WTC11 (cell line): Measurements from ENCODE around the gene ZNF140.

Experiments used
- JUN ChIP-seq: sonication (generic); formaldehyde crosslinking; IDR thresholded peaks from 2 replicates; pipeline ENCODE4 v1.8.0; 2023; ENCODE audit warnings: mild to moderate bottlenecking, missing genetic modification reagents
- NFYB ChIP-seq: sonication (generic); formaldehyde crosslinking; conservative IDR thresholded peaks from 2 replicates; pipeline ENCODE4 v1.8.0; 2022; ENCODE audit warnings: low read depth, missing genetic modification reagents
- SP1 ChIP-seq: sonication (generic); formaldehyde crosslinking; conservative IDR thresholded peaks from 2 replicates; pipeline ENCODE4 v1.8.1; 2022; ENCODE audit warnings: missing genetic modification reagents
- TCF7 ChIP-seq: sonication (generic); formaldehyde crosslinking; IDR thresholded peaks from 2 replicates; pipeline ENCODE4 v1.8.0; 2022; ENCODE audit warnings: mild to moderate bottlenecking, low read depth, missing genetic modification reagents, moderate library complexity
- ZNF281 ChIP-seq: sonication (generic); formaldehyde crosslinking; IDR thresholded peaks from 2 replicates; pipeline ENCODE4 v1.8.0; 2023; ENCODE audit warnings: mild to moderate bottlenecking, missing genetic modification reagents
- ZNF317 ChIP-seq: sonication (generic); formaldehyde crosslinking; IDR thresholded peaks from 2 replicates; pipeline ENCODE4 v1.8.1; 2023; ENCODE audit warnings: low read depth, mild to moderate bottlenecking, moderate library complexity, missing genetic modification reagents, borderline replicate concordance
- ZNF423 ChIP-seq: fragments of 250-450 bp; sonication (Bioruptor Pico); IDR thresholded peaks from 2 replicates; pipeline ENCODE4 v2.1.2; 2022; ENCODE audit warnings: mild to moderate bottlenecking, moderate library complexity
- ZNF512 ChIP-seq: sonication (generic); formaldehyde crosslinking; IDR thresholded peaks from 2 replicates; pipeline ENCODE4 v1.8.1; 2022; ENCODE audit warnings: missing genetic modification reagents, borderline replicate concordance
- TF ChIP-seq, protein P1 (sequence below): fragments of 200-600 bp; IDR thresholded peaks from 2 replicates; pipeline ENCODE4 v1.8.0; 2022; ENCODE audit warnings: antibody characterized with exemption
- TF ChIP-seq, protein P2 (sequence below): sonication (generic); formaldehyde crosslinking; IDR thresholded peaks from 2 replicates; pipeline ENCODE4 v1.8.1; 2022; ENCODE audit warnings: mild to moderate bottlenecking, missing genetic modification reagents, moderate library complexity, borderline replicate concordance
- TF ChIP-seq, protein P3 (sequence below): sonication (generic); formaldehyde crosslinking; IDR thresholded peaks from 2 replicates; pipeline ENCODE4 v1.8.0; 2022; ENCODE audit warnings: missing genetic modification reagents

DNA sequence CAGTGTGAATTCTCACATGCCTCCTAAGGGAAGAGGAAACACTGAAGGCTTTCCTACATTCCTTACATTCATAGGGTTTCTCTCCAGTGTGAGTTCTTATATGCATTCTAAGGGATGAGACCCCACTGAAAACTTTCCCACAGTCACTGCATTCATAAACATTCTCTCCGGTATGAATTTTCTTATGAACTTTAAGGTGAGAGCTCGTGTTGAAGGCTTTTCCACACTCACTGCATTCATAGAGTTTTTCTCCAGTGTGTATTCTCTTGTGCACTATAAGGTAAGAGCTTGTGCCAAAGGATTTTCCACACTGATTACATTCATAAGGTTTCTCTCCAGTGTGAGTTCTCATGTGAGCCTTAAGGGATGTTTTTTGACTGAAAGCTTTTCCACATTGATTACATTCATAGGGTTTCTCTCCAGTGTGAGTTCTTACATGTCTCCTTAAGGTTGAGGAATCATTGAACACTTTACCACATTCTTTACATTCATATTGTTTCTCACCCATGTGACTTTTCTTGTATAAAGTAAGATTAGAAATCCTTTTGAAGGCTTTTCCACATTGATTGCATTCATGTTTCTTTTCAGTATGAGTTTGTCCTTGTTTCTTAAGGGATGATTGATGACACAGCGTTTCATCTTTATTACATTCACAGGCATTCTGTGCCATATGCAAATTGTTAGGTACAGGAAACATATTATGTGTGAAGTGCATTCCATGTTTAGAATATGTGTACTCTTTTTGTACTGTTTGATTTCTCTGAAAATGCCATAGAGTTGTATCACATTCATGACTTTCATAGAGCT, 39.9 kb downstream of the ZNF140 start:
- TF ChIP-seq, protein P1, sequence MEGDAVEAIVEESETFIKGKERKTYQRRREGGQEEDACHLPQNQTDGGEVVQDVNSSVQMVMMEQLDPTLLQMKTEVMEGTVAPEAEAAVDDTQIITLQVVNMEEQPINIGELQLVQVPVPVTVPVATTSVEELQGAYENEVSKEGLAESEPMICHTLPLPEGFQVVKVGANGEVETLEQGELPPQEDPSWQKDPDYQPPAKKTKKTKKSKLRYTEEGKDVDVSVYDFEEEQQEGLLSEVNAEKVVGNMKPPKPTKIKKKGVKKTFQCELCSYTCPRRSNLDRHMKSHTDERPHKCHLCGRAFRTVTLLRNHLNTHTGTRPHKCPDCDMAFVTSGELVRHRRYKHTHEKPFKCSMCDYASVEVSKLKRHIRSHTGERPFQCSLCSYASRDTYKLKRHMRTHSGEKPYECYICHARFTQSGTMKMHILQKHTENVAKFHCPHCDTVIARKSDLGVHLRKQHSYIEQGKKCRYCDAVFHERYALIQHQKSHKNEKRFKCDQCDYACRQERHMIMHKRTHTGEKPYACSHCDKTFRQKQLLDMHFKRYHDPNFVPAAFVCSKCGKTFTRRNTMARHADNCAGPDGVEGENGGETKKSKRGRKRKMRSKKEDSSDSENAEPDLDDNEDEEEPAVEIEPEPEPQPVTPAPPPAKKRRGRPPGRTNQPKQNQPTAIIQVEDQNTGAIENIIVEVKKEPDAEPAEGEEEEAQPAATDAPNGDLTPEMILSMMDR, result no peak
- TF ChIP-seq JUN (CRISPR knock-in tag) (no peak), NFYB (no peak), TCF7 (no peak), ZNF423 (CRISPR knock-in tag) (no peak), SP1 (CRISPR knock-in tag) (no peak), ZNF281 (CRISPR knock-in tag) (no peak), ZNF317 (CRISPR knock-in tag) (no peak), ZNF512 (no peak)
- TF ChIP-seq, protein P2, sequence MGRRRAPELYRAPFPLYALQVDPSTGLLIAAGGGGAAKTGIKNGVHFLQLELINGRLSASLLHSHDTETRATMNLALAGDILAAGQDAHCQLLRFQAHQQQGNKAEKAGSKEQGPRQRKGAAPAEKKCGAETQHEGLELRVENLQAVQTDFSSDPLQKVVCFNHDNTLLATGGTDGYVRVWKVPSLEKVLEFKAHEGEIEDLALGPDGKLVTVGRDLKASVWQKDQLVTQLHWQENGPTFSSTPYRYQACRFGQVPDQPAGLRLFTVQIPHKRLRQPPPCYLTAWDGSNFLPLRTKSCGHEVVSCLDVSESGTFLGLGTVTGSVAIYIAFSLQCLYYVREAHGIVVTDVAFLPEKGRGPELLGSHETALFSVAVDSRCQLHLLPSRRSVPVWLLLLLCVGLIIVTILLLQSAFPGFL, result no peak
- TF ChIP-seq, protein P3, sequence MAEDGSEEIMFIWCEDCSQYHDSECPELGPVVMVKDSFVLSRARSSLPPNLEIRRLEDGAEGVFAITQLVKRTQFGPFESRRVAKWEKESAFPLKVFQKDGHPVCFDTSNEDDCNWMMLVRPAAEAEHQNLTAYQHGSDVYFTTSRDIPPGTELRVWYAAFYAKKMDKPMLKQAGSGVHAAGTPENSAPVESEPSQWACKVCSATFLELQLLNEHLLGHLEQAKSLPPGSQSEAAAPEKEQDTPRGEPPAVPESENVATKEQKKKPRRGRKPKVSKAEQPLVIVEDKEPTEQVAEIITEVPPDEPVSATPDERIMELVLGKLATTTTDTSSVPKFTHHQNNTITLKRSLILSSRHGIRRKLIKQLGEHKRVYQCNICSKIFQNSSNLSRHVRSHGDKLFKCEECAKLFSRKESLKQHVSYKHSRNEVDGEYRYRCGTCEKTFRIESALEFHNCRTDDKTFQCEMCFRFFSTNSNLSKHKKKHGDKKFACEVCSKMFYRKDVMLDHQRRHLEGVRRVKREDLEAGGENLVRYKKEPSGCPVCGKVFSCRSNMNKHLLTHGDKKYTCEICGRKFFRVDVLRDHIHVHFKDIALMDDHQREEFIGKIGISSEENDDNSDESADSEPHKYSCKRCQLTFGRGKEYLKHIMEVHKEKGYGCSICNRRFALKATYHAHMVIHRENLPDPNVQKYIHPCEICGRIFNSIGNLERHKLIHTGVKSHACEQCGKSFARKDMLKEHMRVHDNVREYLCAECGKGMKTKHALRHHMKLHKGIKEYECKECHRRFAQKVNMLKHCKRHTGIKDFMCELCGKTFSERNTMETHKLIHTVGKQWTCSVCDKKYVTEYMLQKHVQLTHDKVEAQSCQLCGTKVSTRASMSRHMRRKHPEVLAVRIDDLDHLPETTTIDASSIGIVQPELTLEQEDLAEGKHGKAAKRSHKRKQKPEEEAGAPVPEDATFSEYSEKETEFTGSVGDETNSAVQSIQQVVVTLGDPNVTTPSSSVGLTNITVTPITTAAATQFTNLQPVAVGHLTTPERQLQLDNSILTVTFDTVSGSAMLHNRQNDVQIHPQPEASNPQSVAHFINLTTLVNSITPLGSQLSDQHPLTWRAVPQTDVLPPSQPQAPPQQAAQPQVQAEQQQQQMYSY (CRISPR knock-in tag), result no peak
